GM12872 (cell line): ENCODE data around the gene EHMT1.

Experiments
- CTCF ChIP-seq: IDR thresholded peaks from 3 replicates; pipeline ENCODE4 v1.5.1; 2011; ENCODE audit warnings: low read depth, mild to moderate bottlenecking, low read length, moderate library complexity; ENCODE audit not compliant: insufficient read depth

The EHMT1 gene

GRCh38 chr9:137666513-137666822 is 47.7 kb downstream of the EHMT1 start:
- no peak for TF ChIP-seq CTCF

GRCh38 chr9:137666955-137667670 is 48.3 kb downstream of the EHMT1 start:
- TF ChIP-seq CTCF = no peak

GRCh38 chr9:137668203-137668602 is 49.4 kb downstream of the EHMT1 start:
- TF ChIP-seq CTCF = no peak

- no peak for TF ChIP-seq CTCF
Measured at GRCh38 chr9:137669261-137669672, 50.5 kb downstream of the EHMT1 start.

GRCh38 chr9:137670391-137671195 is 51.8 kb downstream of the EHMT1 start:
- no peak for TF ChIP-seq CTCF

GRCh38 chr9:137671196-137671538 is 52.4 kb downstream of the EHMT1 start:
- TF ChIP-seq CTCF = no peak

GRCh38 chr9:137671721-137672120 is 52.9 kb downstream of the EHMT1 start:
- TF ChIP-seq CTCF = no peak
